ENCODE measurements around the gene NRG4. TPM values are rescaled to one million over a fixed set of nuclear protein-coding genes. Genes with fewer than 3 reads are reported as not detected.

Gene NRG4
- total and polyA plus RNA-seq, 5 donors from 2014 or later: not detected

DNA sequence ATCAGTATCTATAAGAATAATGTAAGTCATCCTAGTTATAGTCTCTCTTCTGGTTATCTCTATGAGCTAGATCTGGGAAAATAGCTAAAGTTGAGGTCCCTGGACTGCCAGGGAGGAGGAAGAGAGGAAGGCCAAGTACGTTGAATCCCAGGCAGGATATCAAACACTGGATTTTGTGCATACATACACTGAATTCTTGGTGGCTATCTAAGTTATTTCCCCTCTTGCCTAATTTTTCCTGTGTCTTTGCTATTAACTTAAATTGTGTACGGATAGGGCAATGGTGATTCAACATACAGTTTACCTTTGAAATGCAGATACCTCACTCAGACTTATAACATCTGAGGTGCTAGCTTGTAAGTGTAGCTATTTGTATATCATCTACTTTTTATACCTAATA is 81.4 kb downstream of the NRG4 start:
- Mint-ChIP-seq H3K4me1 (peaks cover 0 to 18% (median 3%) of the 10 kb centered on the region in 4 donors), H3K4me3 (no peak overlapping the region), H3K36me3 (peaks cover 59% of the 10 kb centered on the region), H3K9me3 (peaks cover 0 to 2% (median 0%) of the 10 kb centered on the region in 7 donors), H3K27ac (no peak overlapping the region), H3K27me3 (no peaks in the 10 kb centered on the region)
- no peak overlapping the region for H3K27ac ChIP-seq (ENCODE audit: insufficient read depth, low read length, poor library complexity, severe bottlenecking)
- H3K27me3 ChIP-seq (ENCODE audit: control insufficient read depth, insufficient read depth, low read length): no peaks in the 10 kb centered on the region
- peaks cover 42% of the 10 kb centered on the region for H3K36me3 ChIP-seq (ENCODE audit: control insufficient read depth, insufficient read depth, low read length)
- no peak overlapping the region for H3K4me3 ChIP-seq (ENCODE audit: low read depth, low read length)
- H3K9me3 ChIP-seq (ENCODE audit: control insufficient read depth in 2 of 2, low read length in 2 of 2): no peaks in the 10 kb centered on the region
- DNase-seq: no peak
- no peak for ATAC-seq (ENCODE audit: low read depth in 2 of 2)
- no peaks in the 10 kb centered on the region for H3K4me1 ChIP-seq (ENCODE audit: control insufficient read depth, insufficient read depth, low read length, poor library complexity, severe bottlenecking)

DNA sequence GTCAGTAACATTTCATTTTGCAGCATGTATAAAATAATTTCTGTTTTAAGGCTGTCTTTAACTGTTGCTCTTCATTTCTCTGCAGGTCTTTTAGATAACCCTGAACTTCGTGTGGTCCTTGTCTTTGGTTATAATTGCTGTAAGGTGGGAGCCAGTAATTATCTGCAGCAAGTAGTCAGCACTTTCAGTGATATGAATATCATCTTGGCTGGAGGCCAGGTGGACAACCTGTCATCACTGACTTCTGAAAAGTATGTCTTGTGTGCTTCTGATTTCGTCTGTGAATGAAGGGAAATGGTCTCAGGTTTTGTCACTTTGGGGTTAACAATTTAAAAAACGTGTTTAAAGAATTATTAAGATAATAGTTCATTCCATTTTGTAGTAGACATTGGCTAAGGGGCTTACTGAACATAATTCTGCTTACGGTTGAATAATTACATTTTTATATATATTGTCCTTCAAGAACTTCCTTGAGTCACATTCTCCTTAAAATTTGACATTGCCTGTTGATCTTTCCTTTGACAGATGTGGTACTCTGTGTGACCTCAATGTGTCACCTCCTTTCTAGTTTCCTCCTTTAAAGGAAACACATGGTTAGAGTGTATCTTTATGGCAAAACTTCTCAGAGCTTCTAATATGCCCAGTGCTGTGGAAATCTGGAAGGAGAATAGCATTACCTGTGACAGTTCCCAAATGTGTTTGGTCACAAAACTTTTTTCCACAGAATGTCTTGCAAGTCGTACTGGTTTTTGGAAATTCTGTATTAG is 82.2 kb downstream of the NRG4 start:
- Mint-ChIP-seq H3K36me3 (peaks cover 60% of the 10 kb centered on the region), H3K27me3 (no peaks in the 10 kb centered on the region), H3K9me3 (no peaks in the 10 kb centered on the region), H3K27ac (no peak overlapping the region), H3K4me1 (peaks cover 0 to 21% (median 9%) of the 10 kb centered on the region in 4 donors), H3K4me3 (no peak overlapping the region)
- ATAC-seq (ENCODE audit: low read depth in 2 of 2) (no peak), DNase-seq (no peak)
- Histone ChIP-seq H3K36me3 (ENCODE audit: control insufficient read depth, insufficient read depth, low read length) (peaks cover 46% of the 10 kb centered on the region), H3K27ac (ENCODE audit: insufficient read depth, low read length, poor library complexity, severe bottlenecking) (no peak overlapping the region), H3K4me1 (ENCODE audit: control insufficient read depth, insufficient read depth, low read length, poor library complexity, severe bottlenecking) (no peaks in the 10 kb centered on the region), H3K4me3 (ENCODE audit: low read depth, low read length) (no peak overlapping the region), H3K27me3 (ENCODE audit: control insufficient read depth, insufficient read depth, low read length) (no peaks in the 10 kb centered on the region), H3K9me3 (ENCODE audit: control insufficient read depth in 2 of 2, low read length in 2 of 2) (no peaks in the 10 kb centered on the region)

DNA sequence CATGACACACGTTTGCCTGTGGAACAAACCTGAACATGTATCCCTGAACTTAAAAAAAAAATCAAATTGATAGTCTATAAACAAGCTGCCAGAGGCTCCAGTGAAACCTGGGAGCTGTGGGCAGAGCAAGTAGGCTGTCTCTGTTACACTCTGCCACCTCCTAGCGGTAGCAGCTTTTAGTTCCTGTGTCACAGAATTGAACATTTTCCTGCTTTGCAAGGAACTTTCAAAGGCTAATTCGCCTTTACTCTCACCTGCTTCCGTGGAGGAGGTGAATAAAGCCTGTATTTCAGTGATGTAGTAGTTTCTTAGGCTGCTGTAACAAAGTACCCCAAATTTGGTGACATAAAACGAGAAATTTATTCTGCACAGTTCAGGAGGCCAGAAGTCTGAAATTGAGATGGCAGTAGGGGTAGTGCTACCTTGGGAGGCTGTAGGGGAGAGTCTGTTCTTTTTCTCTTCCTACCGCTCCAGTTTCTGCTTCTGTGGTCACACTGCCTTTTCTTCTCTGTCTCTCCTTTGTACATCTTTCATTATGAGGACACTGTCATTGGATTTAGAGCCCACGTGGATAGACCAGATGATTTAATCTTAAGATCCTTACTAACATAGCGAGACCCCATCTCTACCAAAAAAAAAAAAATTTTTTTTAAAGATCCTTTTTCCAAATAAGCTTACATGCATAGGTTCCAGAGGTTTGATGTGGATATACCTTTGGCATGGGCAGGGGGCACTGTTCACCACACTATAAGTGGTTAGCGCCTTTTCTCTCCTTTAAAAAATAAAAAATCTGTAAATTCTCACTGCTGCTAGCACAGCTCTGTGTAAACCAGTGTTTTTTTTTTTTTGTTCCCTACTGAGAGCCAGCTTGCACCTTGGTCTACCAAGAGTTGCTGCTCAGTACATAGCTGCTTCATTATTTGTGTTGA is 83.3 kb downstream of the NRG4 start:
- H3K9me3 Mint-ChIP-seq: no peaks in the 10 kb centered on the region
- no peaks in the 10 kb centered on the region for H3K27me3 Mint-ChIP-seq
- Histone ChIP-seq H3K27ac (ENCODE audit: insufficient read depth, low read length, poor library complexity, severe bottlenecking) (no peak overlapping the region), H3K4me3 (ENCODE audit: low read depth, low read length) (no peak overlapping the region), H3K36me3 (ENCODE audit: control insufficient read depth, insufficient read depth, low read length) (peaks cover 36% of the 10 kb centered on the region), H3K4me1 (ENCODE audit: control insufficient read depth, insufficient read depth, low read length, poor library complexity, severe bottlenecking) (no peaks in the 10 kb centered on the region), H3K9me3 (ENCODE audit: control insufficient read depth in 2 of 2, low read length in 2 of 2) (no peaks in the 10 kb centered on the region), H3K27me3 (ENCODE audit: control insufficient read depth, insufficient read depth, low read length) (no peaks in the 10 kb centered on the region)
- H3K4me3 Mint-ChIP-seq: no peak overlapping the region
- DNase-seq (peak in 1 of 3 donors; percentile 8), ATAC-seq (ENCODE audit: low read depth in 2 of 2) (no peak)
- H3K27ac Mint-ChIP-seq: peak overlapping the region in 1 of 3 donors; percentile 42
- H3K36me3 Mint-ChIP-seq: peaks cover 57% of the 10 kb centered on the region
- peaks cover 2 to 24% (median 12%) of the 10 kb centered on the region in 4 donors for H3K4me1 Mint-ChIP-seq

DNA sequence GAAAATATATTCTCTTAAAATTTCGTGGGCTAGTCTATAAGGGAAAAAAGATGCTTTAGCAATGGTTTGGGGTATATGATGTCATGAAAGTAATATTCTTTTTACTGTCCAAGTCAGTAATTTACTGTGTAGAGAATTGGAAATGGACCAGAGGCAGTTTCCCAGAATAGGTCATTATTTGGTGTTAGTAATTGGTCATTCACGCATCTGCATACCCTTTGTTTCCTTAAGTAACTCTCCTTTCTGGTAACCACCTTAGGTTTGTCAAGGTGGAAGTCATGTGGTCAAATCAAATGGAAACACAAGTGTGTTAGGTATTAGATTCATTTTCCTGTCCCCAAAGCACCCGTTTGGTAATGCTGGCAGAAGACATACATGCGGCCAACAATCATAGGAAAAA is 84.6 kb downstream of the NRG4 start:
- Mint-ChIP-seq H3K4me3 (no peak overlapping the region), H3K36me3 (peaks cover 53% of the 10 kb centered on the region), H3K4me1 (peaks cover 4 to 29% (median 17%) of the 10 kb centered on the region in 4 donors), H3K27me3 (no peaks in the 10 kb centered on the region), H3K9me3 (no peaks in the 10 kb centered on the region), H3K27ac (no peak overlapping the region)
- ATAC-seq (ENCODE audit: low read depth in 2 of 2) (no peak), DNase-seq (no peak)
- Histone ChIP-seq H3K27me3 (ENCODE audit: control insufficient read depth, insufficient read depth, low read length) (no peaks in the 10 kb centered on the region), H3K4me3 (ENCODE audit: low read depth, low read length) (no peak overlapping the region), H3K36me3 (ENCODE audit: control insufficient read depth, insufficient read depth, low read length) (peaks cover 33% of the 10 kb centered on the region), H3K4me1 (ENCODE audit: control insufficient read depth, insufficient read depth, low read length, poor library complexity, severe bottlenecking) (no peaks in the 10 kb centered on the region), H3K9me3 (ENCODE audit: control insufficient read depth in 2 of 2, low read length in 2 of 2) (no peaks in the 10 kb centered on the region), H3K27ac (ENCODE audit: insufficient read depth, low read length, poor library complexity, severe bottlenecking) (no peak overlapping the region)

DNA sequence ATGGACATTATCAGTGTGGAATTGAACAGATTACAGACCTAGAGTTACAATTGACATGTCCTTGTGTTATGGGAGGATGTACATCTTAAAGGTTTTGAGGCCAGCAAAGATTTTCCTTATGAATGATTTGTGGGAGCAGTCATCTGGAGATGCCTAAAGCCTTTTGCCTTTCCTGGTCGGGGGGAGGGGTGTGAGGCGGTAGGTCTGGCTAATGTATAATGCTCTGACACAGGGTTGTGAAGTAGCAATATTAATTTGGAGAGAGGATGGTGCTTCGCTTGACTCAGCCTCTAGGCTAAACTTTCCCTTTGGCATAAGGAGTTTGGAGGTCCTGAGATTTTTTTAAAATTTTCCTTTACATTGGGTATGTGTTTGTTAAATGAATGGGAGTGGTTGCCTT is 85.3 kb downstream of the NRG4 start:
- Histone ChIP-seq H3K36me3 (ENCODE audit: control insufficient read depth, insufficient read depth, low read length) (peaks cover 30% of the 10 kb centered on the region), H3K27ac (ENCODE audit: insufficient read depth, low read length, poor library complexity, severe bottlenecking) (no peak overlapping the region), H3K27me3 (ENCODE audit: control insufficient read depth, insufficient read depth, low read length) (no peaks in the 10 kb centered on the region), H3K4me3 (ENCODE audit: low read depth, low read length) (no peak overlapping the region), H3K4me1 (ENCODE audit: control insufficient read depth, insufficient read depth, low read length, poor library complexity, severe bottlenecking) (no peaks in the 10 kb centered on the region), H3K9me3 (ENCODE audit: control insufficient read depth in 2 of 2, low read length in 2 of 2) (no peaks in the 10 kb centered on the region)
- Mint-ChIP-seq H3K9me3 (no peaks in the 10 kb centered on the region), H3K27me3 (no peaks in the 10 kb centered on the region), H3K4me3 (no peak overlapping the region), H3K36me3 (peaks cover 50% of the 10 kb centered on the region), H3K27ac (peak overlapping the region in 2 of 3 donors; percentile 4 to 53), H3K4me1 (peaks cover 4 to 35% (median 20%) of the 10 kb centered on the region in 4 donors)
- no peak for DNase-seq
- ATAC-seq (ENCODE audit: low read depth in 2 of 2): no peak

DNA sequence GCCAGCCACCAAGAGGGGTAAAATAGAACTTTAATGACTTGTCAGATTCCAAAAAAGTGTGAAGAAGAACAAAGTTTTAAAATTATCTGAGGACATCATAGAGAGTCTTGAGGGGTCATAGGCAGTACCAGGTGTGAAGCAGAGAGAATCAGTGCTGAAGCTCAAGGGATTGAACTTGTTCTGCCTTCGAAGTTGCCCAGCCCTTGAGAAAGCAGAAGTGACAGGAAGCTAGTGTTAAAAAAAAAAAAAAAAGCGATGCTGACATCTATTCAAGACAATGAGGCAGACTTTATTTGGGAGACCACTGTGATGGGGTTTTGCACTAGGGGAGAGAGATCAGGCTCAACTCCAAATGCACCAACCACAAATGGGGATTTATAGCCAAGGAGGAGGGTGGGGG is 86.8 kb downstream of the NRG4 start:
- Mint-ChIP-seq H3K36me3 (peaks cover 41% of the 10 kb centered on the region), H3K4me3 (no peak overlapping the region), H3K4me1 (peaks cover 4 to 33% (median 20%) of the 10 kb centered on the region in 4 donors), H3K9me3 (no peaks in the 10 kb centered on the region), H3K27me3 (no peaks in the 10 kb centered on the region), H3K27ac (peak overlapping the region in 2 of 3 donors; percentile 8 to 28)
- Histone ChIP-seq H3K9me3 (ENCODE audit: control insufficient read depth in 2 of 2, low read length in 2 of 2) (no peaks in the 10 kb centered on the region), H3K27me3 (ENCODE audit: control insufficient read depth, insufficient read depth, low read length) (no peaks in the 10 kb centered on the region), H3K4me1 (ENCODE audit: control insufficient read depth, insufficient read depth, low read length, poor library complexity, severe bottlenecking) (no peaks in the 10 kb centered on the region), H3K27ac (ENCODE audit: insufficient read depth, low read length, poor library complexity, severe bottlenecking) (no peak overlapping the region), H3K4me3 (ENCODE audit: low read depth, low read length) (no peak overlapping the region), H3K36me3 (ENCODE audit: control insufficient read depth, insufficient read depth, low read length) (peaks cover 25% of the 10 kb centered on the region)
- DNase-seq (no peak), ATAC-seq (ENCODE audit: low read depth in 2 of 2) (no peak)

DNA sequence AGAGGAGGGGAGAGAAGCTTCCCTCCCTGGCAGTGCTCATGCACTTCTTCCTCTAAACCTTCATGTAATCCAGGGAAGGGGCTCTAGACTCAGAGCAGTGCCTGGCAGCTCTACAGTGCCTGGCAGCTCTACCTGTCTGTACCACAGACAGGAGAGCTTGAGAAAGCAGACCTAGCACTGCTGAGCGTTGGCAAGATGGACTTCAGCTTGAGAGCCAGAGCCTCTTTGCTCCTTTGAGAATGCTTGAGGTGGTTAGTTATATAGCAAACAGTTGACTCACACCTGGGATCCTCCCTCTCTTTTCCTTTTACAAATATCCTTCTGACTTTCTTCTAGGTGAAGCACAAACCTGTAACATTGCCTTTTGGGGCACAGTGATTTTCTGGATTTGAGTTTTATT is 87.6 kb downstream of the NRG4 start:
- ATAC-seq (ENCODE audit: low read depth in 2 of 2): no peak
- Histone ChIP-seq H3K27ac (ENCODE audit: insufficient read depth, low read length, poor library complexity, severe bottlenecking) (no peak overlapping the region), H3K9me3 (ENCODE audit: control insufficient read depth in 2 of 2, low read length in 2 of 2) (no peaks in the 10 kb centered on the region), H3K36me3 (ENCODE audit: control insufficient read depth, insufficient read depth, low read length) (peaks cover 17% of the 10 kb centered on the region), H3K27me3 (ENCODE audit: control insufficient read depth, insufficient read depth, low read length) (no peaks in the 10 kb centered on the region), H3K4me3 (ENCODE audit: low read depth, low read length) (no peak overlapping the region), H3K4me1 (ENCODE audit: control insufficient read depth, insufficient read depth, low read length, poor library complexity, severe bottlenecking) (no peaks in the 10 kb centered on the region)
- no peaks in the 10 kb centered on the region for H3K9me3 Mint-ChIP-seq
- no peak for DNase-seq
- peaks cover 4 to 30% (median 20%) of the 10 kb centered on the region in 4 donors for H3K4me1 Mint-ChIP-seq
- H3K4me3 Mint-ChIP-seq: no peak overlapping the region
- H3K27ac Mint-ChIP-seq: no peak overlapping the region
- H3K36me3 Mint-ChIP-seq: peaks cover 44% of the 10 kb centered on the region
- H3K27me3 Mint-ChIP-seq: no peaks in the 10 kb centered on the region

Data from CD4-positive, CD25-positive, alpha-beta regulatory T cell (primary cell).